ENCODE measurements around the gene SLC45A1. TPM values are rescaled to one million over a fixed set of nuclear protein-coding genes. Genes with fewer than 3 reads are reported as not detected.

SLC45A1 gene
- total RNA-seq, 1 donor from 2014 or later, result 2.5 TPM

- TF ChIP-seq CTCF (conservative IDR thresholded peaks at IDR 0.05), result no peak
- Mint-ChIP-seq H3K27ac (ENCODE audit: unreplicated experiment) (no peak overlapping the region), H3K27me3 (ENCODE audit: low read depth) (no peaks in the 10 kb centered on the region), H3K4me3 (no peak overlapping the region), H3K4me1 (no peaks in the 10 kb centered on the region), H3K9me3 (no peaks in the 10 kb centered on the region), H3K36me3 (ENCODE audit: low read depth) (no peaks in the 10 kb centered on the region)
- DNase-seq (ENCODE audit: low read depth, low spot score), result no peak
Observed at GRCh38 chr1:8293118-8293517, 24.8 kb upstream of the SLC45A1 start.

- DNase-seq (ENCODE audit: low read depth, low spot score), result no peak
Observed at GRCh38 chr1:8293641-8294169, 24.2 kb upstream of the SLC45A1 start.

DNA sequence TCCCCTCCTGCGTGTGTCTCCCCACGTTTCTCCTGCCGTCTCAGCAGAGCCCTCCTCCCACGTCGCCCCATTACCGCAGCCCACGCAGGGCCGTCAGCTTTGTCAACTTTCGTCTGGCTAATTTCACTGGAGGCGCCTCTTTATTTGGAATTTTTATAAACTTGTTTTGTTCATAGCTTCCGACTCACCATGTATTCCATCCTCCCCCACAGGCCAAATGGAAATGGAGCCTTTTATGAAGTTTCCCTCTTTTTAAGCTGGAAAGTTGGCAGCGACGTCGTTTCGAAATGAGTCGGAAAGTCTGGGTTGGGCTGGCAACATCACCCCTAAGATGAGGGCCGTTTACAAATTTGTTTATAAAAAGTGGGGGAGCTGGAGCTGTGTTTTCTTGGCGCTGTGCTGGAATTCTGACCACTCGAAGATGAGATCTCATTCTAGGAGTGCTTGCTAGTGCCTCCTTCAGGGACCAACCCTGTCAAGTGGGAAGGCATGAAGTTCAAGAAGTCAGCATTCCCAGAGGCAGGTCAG lies 23.7 kb upstream of the SLC45A1 start:
- Mint-ChIP-seq H3K9me3 (no peaks in the 10 kb centered on the region), H3K27me3 (ENCODE audit: low read depth) (no peaks in the 10 kb centered on the region), H3K4me1 (no peaks in the 10 kb centered on the region), H3K36me3 (ENCODE audit: low read depth) (no peaks in the 10 kb centered on the region), H3K4me3 (no peak overlapping the region), H3K27ac (ENCODE audit: unreplicated experiment) (no peak overlapping the region)
- TF ChIP-seq CTCF (conservative IDR thresholded peaks at IDR 0.05), result no peak
- DNase-seq (ENCODE audit: low read depth, low spot score), result no peak

More at GRCh38 chr1:8293641-8294169, 24.2 kb upstream of the SLC45A1 start:
- H3K36me3 Mint-ChIP-seq (ENCODE audit: low read depth), result no peaks in the 10 kb centered on the region
- no peaks in the 10 kb centered on the region for H3K4me1 Mint-ChIP-seq
- no peaks in the 10 kb centered on the region for H3K27me3 Mint-ChIP-seq (ENCODE audit: low read depth)
- no peaks in the 10 kb centered on the region for H3K9me3 Mint-ChIP-seq
- no peak overlapping the region for H3K27ac Mint-ChIP-seq (ENCODE audit: unreplicated experiment)
- no peak overlapping the region for H3K4me3 Mint-ChIP-seq
- TF ChIP-seq CTCF (conservative IDR thresholded peaks at IDR 0.05), result no peak

GRCh38 chr1:8297245-8297644 lies 20.7 kb upstream of the SLC45A1 start:
- Mint-ChIP-seq H3K27me3 (ENCODE audit: low read depth) (peaks cover 1% of the 10 kb centered on the region), H3K4me3 (no peak overlapping the region), H3K36me3 (ENCODE audit: low read depth) (no peaks in the 10 kb centered on the region), H3K27ac (ENCODE audit: unreplicated experiment) (peak overlapping the region; percentile 8), H3K4me1 (peaks cover 16% of the 10 kb centered on the region), H3K9me3 (no peaks in the 10 kb centered on the region)
- no peak for TF ChIP-seq CTCF (conservative IDR thresholded peaks at IDR 0.05)
- DNase-seq (ENCODE audit: low read depth, low spot score), result no peak

- no peak for DNase-seq (ENCODE audit: low read depth, low spot score)
- H3K9me3 Mint-ChIP-seq, result no peaks in the 10 kb centered on the region
- no peak overlapping the region for H3K27ac Mint-ChIP-seq (ENCODE audit: unreplicated experiment)
- TF ChIP-seq CTCF (conservative IDR thresholded peaks at IDR 0.05), result no peak
- H3K36me3 Mint-ChIP-seq (ENCODE audit: low read depth), result no peaks in the 10 kb centered on the region
- H3K27me3 Mint-ChIP-seq (ENCODE audit: low read depth), result peaks cover 5% of the 10 kb centered on the region
- H3K4me3 Mint-ChIP-seq, result no peak overlapping the region
- peaks cover 26% of the 10 kb centered on the region for H3K4me1 Mint-ChIP-seq
Observed at GRCh38 chr1:8299963-8300362, 18.0 kb upstream of the SLC45A1 start.
